Measurements from ENCODE around the gene SLC4A1. TPM values are rescaled to one million over a fixed set of nuclear protein-coding genes. Genes with fewer than 3 reads are reported as not detected.

Gene SLC4A1
- total and polyA plus RNA-seq, 12 donors: 0.06 to 2.4 (median 0.52) TPM; not detected in 1

GRCh38 chr17:44204441-44204882, 63.5 kb downstream of the SLC4A1 start:
- TF ChIP-seq, protein P1, sequence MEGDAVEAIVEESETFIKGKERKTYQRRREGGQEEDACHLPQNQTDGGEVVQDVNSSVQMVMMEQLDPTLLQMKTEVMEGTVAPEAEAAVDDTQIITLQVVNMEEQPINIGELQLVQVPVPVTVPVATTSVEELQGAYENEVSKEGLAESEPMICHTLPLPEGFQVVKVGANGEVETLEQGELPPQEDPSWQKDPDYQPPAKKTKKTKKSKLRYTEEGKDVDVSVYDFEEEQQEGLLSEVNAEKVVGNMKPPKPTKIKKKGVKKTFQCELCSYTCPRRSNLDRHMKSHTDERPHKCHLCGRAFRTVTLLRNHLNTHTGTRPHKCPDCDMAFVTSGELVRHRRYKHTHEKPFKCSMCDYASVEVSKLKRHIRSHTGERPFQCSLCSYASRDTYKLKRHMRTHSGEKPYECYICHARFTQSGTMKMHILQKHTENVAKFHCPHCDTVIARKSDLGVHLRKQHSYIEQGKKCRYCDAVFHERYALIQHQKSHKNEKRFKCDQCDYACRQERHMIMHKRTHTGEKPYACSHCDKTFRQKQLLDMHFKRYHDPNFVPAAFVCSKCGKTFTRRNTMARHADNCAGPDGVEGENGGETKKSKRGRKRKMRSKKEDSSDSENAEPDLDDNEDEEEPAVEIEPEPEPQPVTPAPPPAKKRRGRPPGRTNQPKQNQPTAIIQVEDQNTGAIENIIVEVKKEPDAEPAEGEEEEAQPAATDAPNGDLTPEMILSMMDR (IDR thresholded peaks at IDR 0.05): no peak
- DNase-seq: no peak
- H3K27ac ChIP-seq: peak overlapping the region in 1 of 10 donors; percentile 31
- H3K4me1 ChIP-seq: peaks cover 0 to 33% (median 7%) of the 10 kb centered on the region in 9 donors
- H3K9me3 ChIP-seq: no peaks in the 10 kb centered on the region
- H3K4me3 ChIP-seq: no peak overlapping the region
- H3K27me3 ChIP-seq: no peaks in the 10 kb centered on the region
- intact Hi-C loops (cut with DNase I): no loop called here
- ATAC-seq: no peak
- H3K36me3 ChIP-seq: peaks cover 0 to 35% (median 29%) of the 10 kb centered on the region in 9 donors
- WGBS, 2 donors: 58 to 60% methylated on average over 5 of the region's 5 CpGs

DNA sequence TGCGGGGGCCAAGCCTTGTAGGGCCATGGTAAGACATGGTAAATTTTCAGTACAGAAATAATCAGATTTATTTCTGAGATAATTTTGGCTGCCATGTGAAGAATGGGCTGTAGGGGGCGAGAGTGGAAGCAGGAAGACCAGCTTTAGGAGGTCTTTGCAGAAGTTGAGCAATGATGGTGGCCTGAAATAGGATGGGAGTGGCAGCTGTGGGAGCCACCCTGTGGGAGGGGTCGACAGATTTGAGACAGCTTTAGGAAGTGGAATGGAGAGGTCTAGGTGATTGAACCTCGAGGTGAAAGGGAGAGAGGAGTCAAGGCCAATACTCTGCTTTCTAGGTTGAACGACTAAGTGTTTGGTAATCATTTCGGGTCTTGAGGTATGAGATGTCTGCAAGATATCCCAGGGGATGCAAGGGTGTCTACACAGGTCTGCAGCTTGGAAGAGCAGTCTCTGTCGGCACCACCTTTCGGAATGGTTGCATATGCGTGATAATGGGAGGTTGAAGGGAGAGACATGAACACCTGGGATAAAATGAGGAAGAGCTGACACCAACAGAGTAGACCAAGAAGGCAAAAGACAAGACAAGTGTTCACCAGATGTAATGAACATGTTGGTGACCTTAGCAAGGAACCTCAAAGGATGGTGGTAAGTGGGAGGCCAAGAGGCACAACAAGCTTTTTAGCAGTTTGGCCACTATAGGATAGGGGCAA, 64.0 kb downstream of the SLC4A1 start:
- Histone ChIP-seq H3K36me3 (peaks cover 0 to 30% (median 23%) of the 10 kb centered on the region in 9 donors), H3K27ac (peak overlapping the region in 1 of 10 donors; percentile 31), H3K4me1 (peaks cover 0 to 32% (median 9%) of the 10 kb centered on the region in 9 donors), H3K4me3 (no peak overlapping the region), H3K9me3 (no peaks in the 10 kb centered on the region), H3K27me3 (no peaks in the 10 kb centered on the region)
- intact Hi-C loops (cut with DNase I): no loop called here
- TF ChIP-seq, protein P1 (IDR thresholded peaks at IDR 0.05): peak; percentile 28 to 68 (median 57)
- WGBS, 2 donors: 57 to 58% methylated on average over 9 of the region's 9 CpGs
- DNase-seq: no peak
- no peak for ATAC-seq

- no peak overlapping the region for H3K4me3 ChIP-seq
- DNase-seq (no peak), ATAC-seq (no peak)
- no peak overlapping the region for H3K27ac ChIP-seq
- H3K9me3 ChIP-seq: no peaks in the 10 kb centered on the region
- WGBS, 2 donors: 88 to 96% methylated on average over 4 of the region's 4 CpGs
- peaks cover 0 to 18% (median 12%) of the 10 kb centered on the region in 9 donors for H3K36me3 ChIP-seq
- intact Hi-C loops (cut with DNase I): no loop called here
- H3K4me1 ChIP-seq: peaks cover 0 to 41% (median 18%) of the 10 kb centered on the region in 9 donors
- TF ChIP-seq, protein P1 (IDR thresholded peaks at IDR 0.05): no peak
- no peaks in the 10 kb centered on the region for H3K27me3 ChIP-seq
Observed at GRCh38 chr17:44202756-44203155, 65.2 kb downstream of the SLC4A1 start.

DNA sequence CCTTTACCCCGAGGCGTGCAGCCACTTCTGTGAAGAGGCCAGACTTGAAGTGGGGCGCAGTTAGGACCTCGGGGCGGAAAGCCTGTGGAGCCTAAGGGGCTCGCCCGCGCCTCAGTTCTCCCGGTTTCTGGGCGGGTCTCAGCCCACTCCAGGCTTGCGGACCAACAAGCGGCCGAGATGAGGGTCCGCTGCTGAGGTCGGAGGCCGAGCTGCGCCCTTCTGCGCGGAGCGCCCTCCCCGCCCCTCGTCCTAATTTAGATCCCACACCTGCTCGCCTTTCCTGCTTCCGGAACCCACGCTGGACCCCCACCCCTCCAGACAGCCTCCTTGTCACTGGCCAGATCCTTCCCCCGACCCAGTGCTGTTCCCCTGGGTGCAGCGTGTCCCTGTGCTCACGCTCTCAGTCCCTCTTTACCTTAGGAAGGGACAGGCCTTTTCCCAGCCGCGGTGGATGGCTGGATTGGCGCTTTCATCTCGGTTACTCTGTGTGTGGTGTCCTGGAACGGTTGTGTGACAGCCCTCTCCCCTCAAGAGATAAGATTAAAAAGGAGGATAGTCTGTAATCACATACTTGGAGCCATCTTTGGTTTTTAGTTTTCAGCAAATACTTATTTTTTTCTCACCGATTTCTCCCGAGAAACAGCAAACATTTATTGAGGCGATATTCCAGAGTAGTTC, 67.3 kb downstream of the SLC4A1 start:
- Histone ChIP-seq H3K36me3 (peaks cover 0 to 22% (median 14%) of the 10 kb centered on the region in 9 donors), H3K27ac (peak overlapping the region; percentile 97 to 100 (median 99)), H3K9me3 (no peaks in the 10 kb centered on the region), H3K4me1 (peaks cover 0 to 53% (median 23%) of the 10 kb centered on the region in 9 donors), H3K4me3 (peak overlapping the region; percentile 61 to 98 (median 94)), H3K27me3 (no peaks in the 10 kb centered on the region)
- DNase-seq (no peak), ATAC-seq (peak in 6 of 8 donors; percentile 0 to 11 (median 2))
- WGBS, 2 donors: 6% methylated on average over 34 to 36 of the region's 36 CpGs
- TF ChIP-seq, protein P1 (IDR thresholded peaks at IDR 0.05): no peak
- intact Hi-C loops (cut with DNase I): no loop called here

Data from heart right ventricle (tissue), 16 donors.